ENCODE results near the gene SPTLC3. TPM values are rescaled to one million over a fixed set of nuclear protein-coding genes. Genes with fewer than 3 reads are reported as not detected.

SPTLC3 gene
- total RNA-seq, 4 donors from 2014 or later: 9.2 to 17.1 (median 13.9) TPM

- Histone ChIP-seq H3K9me3 (peaks cover 0 to 5% (median 0%) of the 10 kb centered on the region in 4 donors), H3K27ac (no peak overlapping the region), H3K36me3 (peaks cover 0 to 19% (median 0%) of the 10 kb centered on the region in 3 donors), H3K4me3 (no peak overlapping the region), H3K4me1 (peaks cover 0 to 11% (median 0%) of the 10 kb centered on the region in 4 donors), H3K27me3 (no peaks in the 10 kb centered on the region)
- no peak for TF ChIP-seq POLR2A (IDR thresholded peaks at IDR 0.05)
- WGBS, 2 donors: 90 to 94% methylated on average over 2 of the region's 2 CpGs
- DNase-seq (ENCODE audit: low spot score in 2 of 2): no peak
Measured at GRCh38 chr20:13125486-13125885, 116.7 kb downstream of the SPTLC3 start.

DNA sequence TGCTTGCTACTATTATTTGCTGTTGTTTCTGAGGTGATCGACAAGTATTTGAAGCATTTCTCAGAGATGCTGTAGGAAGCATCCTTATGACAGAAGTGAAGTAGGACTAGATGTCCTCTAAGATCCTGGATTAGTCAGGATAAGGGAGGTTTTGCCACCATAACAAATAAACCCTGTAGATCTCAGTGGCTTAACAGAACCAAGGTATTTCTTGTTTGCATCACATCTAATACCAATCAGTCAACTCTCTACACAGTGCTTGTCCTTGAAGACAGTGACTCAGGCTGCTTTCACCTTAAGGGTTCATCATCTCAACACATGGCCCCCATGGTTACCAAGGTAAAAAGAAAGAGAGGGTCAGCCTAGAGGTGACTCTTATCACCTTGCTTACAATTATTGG is 119.4 kb downstream of the SPTLC3 start:
- H3K4me1 ChIP-seq: no peaks in the 10 kb centered on the region
- H3K9me3 ChIP-seq: peaks cover 0 to 5% (median 0%) of the 10 kb centered on the region in 4 donors
- DNase-seq (ENCODE audit: low spot score in 2 of 2): no peak
- H3K4me3 ChIP-seq: no peak overlapping the region
- TF ChIP-seq POLR2A (IDR thresholded peaks at IDR 0.05): no peak
- TF ChIP-seq CTCF (IDR thresholded peaks at IDR 0.05): no peak
- no peak for TF ChIP-seq EP300 (IDR thresholded peaks at IDR 0.05)
- 97 to 100% methylated on average over 1 of the region's 1 CpG for WGBS, 2 donors
- H3K36me3 ChIP-seq: peaks cover 0 to 22% (median 0%) of the 10 kb centered on the region in 3 donors
- H3K27ac ChIP-seq: no peak overlapping the region
- H3K27me3 ChIP-seq: no peaks in the 10 kb centered on the region

GRCh38 chr20:13130061-13130706 is 121.4 kb downstream of the SPTLC3 start:
- H3K27me3 ChIP-seq: no peaks in the 10 kb centered on the region
- DNase-seq (ENCODE audit: low spot score in 2 of 2): no peak
- TF ChIP-seq CTCF (IDR thresholded peaks at IDR 0.05): no peak
- peaks cover 0 to 27% (median 0%) of the 10 kb centered on the region in 3 donors for H3K36me3 ChIP-seq
- peaks cover 0 to 5% (median 0%) of the 10 kb centered on the region in 4 donors for H3K9me3 ChIP-seq
- H3K4me3 ChIP-seq: no peak overlapping the region
- WGBS, 2 donors: 47 to 66% methylated on average over 3 of the region's 3 CpGs
- no peak overlapping the region for H3K27ac ChIP-seq
- H3K4me1 ChIP-seq: no peaks in the 10 kb centered on the region

DNA sequence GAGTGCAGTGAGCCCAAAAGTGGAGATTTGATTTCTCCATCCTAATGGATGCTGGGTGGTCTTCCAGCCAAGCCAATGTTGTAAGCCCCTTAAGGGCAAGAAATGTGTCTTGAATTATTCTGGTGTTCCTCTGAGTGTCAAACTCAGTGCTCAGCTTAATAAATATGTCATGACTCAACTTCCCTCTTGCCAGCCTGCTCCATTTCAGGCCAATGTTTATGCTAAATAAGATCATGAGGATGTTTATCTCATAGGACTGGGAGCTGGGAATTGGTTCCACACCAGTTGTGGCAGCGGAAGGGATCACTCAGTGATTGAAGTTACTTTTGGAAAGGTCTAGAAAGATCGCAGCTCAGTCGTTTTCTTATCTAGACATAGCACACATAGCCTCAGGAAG is 121.9 kb downstream of the SPTLC3 start:
- Histone ChIP-seq H3K27me3 (no peaks in the 10 kb centered on the region), H3K4me1 (no peaks in the 10 kb centered on the region), H3K36me3 (peaks cover 0 to 27% (median 0%) of the 10 kb centered on the region in 3 donors), H3K27ac (no peak overlapping the region), H3K9me3 (peaks cover 0 to 5% (median 0%) of the 10 kb centered on the region in 4 donors), H3K4me3 (no peak overlapping the region)
- DNase-seq (ENCODE audit: low spot score in 2 of 2): no peak
- 91 to 95% methylated on average over 3 of the region's 3 CpGs for WGBS, 2 donors
- TF ChIP-seq CTCF (IDR thresholded peaks at IDR 0.05) (no peak), POLR2A (IDR thresholded peaks at IDR 0.05) (no peak), EP300 (IDR thresholded peaks at IDR 0.05) (no peak)

DNA sequence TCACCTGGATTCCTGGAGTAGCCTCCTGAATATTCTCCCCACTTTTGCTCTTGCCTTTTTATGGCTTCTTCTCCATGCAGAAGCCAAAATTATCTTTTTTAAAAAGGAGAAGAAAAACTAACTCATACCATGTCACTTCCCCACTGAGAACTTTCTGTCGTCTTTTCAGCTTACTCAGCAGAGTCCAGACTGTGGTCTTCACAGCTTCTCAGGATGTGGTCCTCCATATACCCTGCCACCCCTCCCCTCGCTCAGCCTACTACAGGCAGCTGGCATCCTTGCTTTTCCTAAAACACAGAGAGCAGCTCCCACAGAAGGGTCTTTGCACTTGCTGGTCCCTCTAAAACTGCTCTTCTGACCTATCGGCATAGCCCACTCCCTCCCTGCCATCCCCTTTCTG is 122.9 kb downstream of the SPTLC3 start:
- Histone ChIP-seq H3K27me3 (no peaks in the 10 kb centered on the region), H3K27ac (no peak overlapping the region), H3K4me3 (no peak overlapping the region), H3K9me3 (peaks cover 0 to 5% (median 0%) of the 10 kb centered on the region in 4 donors), H3K4me1 (no peaks in the 10 kb centered on the region), H3K36me3 (peaks cover 0 to 27% (median 0%) of the 10 kb centered on the region in 3 donors)
- WGBS, 2 donors: 63 to 78% methylated on average over 3 of the region's 3 CpGs
- DNase-seq (ENCODE audit: low spot score in 2 of 2): no peak
- TF ChIP-seq POLR2A (IDR thresholded peaks at IDR 0.05) (no peak), EP300 (IDR thresholded peaks at IDR 0.05) (no peak), CTCF (IDR thresholded peaks at IDR 0.05) (no peak)

Measured in tibial nerve (tissue), 4 donors.